Choroid plexus epithelial cell (primary cell): ENCODE data around the gene GMDS.

Source experiments
- DNase-seq: peaks from one replicate; pipeline ENCODE4 v3.0.0-alpha.2; 2010; ENCODE audit warnings: low read depth
- H3K4me3 ChIP-seq: 2 replicates; pipeline ENCODE4 v1.5.1; 2011; ENCODE audit warnings: low read depth, mild to moderate bottlenecking, control low read depth, low read length, moderate library complexity
- CTCF ChIP-seq: conservative IDR thresholded peaks from 2 replicates; pipeline ENCODE4 v1.5.1; 2011; ENCODE audit warnings: low read depth, mild to moderate bottlenecking, control low read depth, inconsistent platforms, low read length, moderate library complexity

Gene GMDS

GRCh38 chr6:1576711-1577110 is 668.7 kb downstream of the GMDS start:
- no peak overlapping the region for H3K4me3 ChIP-seq
- no peak for DNase-seq
- no peak for TF ChIP-seq CTCF

GRCh38 chr6:1576166-1576565 is 669.2 kb downstream of the GMDS start:
- no peak overlapping the region for H3K4me3 ChIP-seq
- TF ChIP-seq CTCF: no peak
- peak; percentile 8 for DNase-seq

- no peak for TF ChIP-seq CTCF
- peak; percentile 62 for DNase-seq
These were observed 670.0 kb downstream of the GMDS start for GRCh38 chr6:1575210-1576041.

GRCh38 chr6:1574890-1575209 is 670.6 kb downstream of the GMDS start:
- no peak for DNase-seq
- H3K4me3 ChIP-seq: no peak overlapping the region
- TF ChIP-seq CTCF: no peak

More at GRCh38 chr6:1575210-1576041, 670.0 kb downstream of the GMDS start:
- H3K4me3 ChIP-seq: peak overlapping the region; percentile 47

- no peak overlapping the region for H3K4me3 ChIP-seq
- DNase-seq: no peak
- TF ChIP-seq CTCF: no peak
These were observed 671.2 kb downstream of the GMDS start for GRCh38 chr6:1574083-1574761.
